NT2/D1 (cell line): ENCODE results near the gene CNMD.
"Not testable (repeated sequence)": the region's sequence is repeated elsewhere in the genome, so short reads cannot be mapped to it uniquely, and the experiment has no call there.

ENCODE experiments used
- DNase-seq: peaks from one replicate; pipeline ENCODE4 v3.0.0-alpha.2; 2011; ENCODE audit warnings: low read depth, low spot score
- H3K27me3 ChIP-seq: 2 replicates; pipeline ENCODE4 v1.6.0; 2011; ENCODE audit warnings: mild to moderate bottlenecking; ENCODE audit not compliant: insufficient read length, insufficient read depth
- H3K36me3 ChIP-seq: 2 replicates; pipeline ENCODE4 v1.6.1; 2011; ENCODE audit warnings: mild to moderate bottlenecking, low read length, mixed read lengths; ENCODE audit not compliant: insufficient read depth, insufficient read length
- H3K4me1 ChIP-seq: 2 replicates; pipeline ENCODE4 v1.5.1; 2011; ENCODE audit not compliant: insufficient read depth, insufficient read length
- H3K4me3 ChIP-seq: 2 replicates; pipeline ENCODE4 v1.5.1; 2011; ENCODE audit warnings: low read depth; ENCODE audit not compliant: insufficient read length
- H3K9ac ChIP-seq: 2 replicates; pipeline ENCODE4 v1.6.0; 2011; ENCODE audit warnings: low read depth; ENCODE audit not compliant: insufficient read length
- H3K9me3 ChIP-seq: 2 replicates; pipeline ENCODE4 v1.5.1; 2011; ENCODE audit warnings: mild to moderate bottlenecking, low read length; ENCODE audit not compliant: insufficient read depth
- SUZ12 ChIP-seq: IDR thresholded peaks from 2 replicates; pipeline ENCODE4 v1.6.1; 2011; ENCODE audit not compliant: insufficient read length, insufficient read depth; ENCODE audit errors: extremely low read depth
- YY1 ChIP-seq: IDR thresholded peaks from 2 replicates; pipeline ENCODE4 v1.6.1; 2011; ENCODE audit not compliant: insufficient read length, insufficient read depth
- ZNF274 ChIP-seq: IDR thresholded peaks from 2 replicates; pipeline ENCODE4 v1.6.1; 2011; ENCODE audit warnings: mild to moderate bottlenecking, low read depth, low read length

CNMD gene

GRCh38 chr13:52711286-52711685 is 28.3 kb downstream of the CNMD start:
- no peak for DNase-seq

DNA sequence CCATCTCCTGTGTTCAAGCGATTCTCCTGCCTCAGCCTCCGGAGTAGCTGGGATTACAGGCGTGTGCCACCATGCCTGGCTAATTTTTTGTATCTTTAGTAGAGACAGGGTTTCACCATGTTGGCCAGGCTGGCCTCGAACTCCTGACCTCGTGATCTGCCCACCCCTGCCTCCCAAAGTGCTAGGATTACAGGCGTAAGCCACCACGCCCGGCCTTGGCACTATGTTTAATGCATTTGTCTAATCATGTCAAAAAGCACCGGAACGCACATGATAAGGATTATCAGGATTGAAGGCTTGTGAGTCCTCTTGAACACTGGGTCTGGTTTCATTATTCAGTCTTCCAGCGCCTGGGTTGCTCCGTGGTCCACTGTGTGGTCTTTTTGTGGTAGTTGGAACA is 31.4 kb downstream of the CNMD start:
- not testable (repeated sequence) for H3K27me3 ChIP-seq, H3K4me3 ChIP-seq, H3K9me3 ChIP-seq, H3K9ac ChIP-seq, H3K4me1 ChIP-seq, H3K36me3 ChIP-seq, DNase-seq

More at GRCh38 chr13:52711286-52711685, 28.3 kb downstream of the CNMD start:
- Histone ChIP-seq H3K27me3 (no peaks in the 10 kb centered on the region), H3K4me1 (no peaks in the 10 kb centered on the region), H3K36me3 (no peaks in the 10 kb centered on the region), H3K9me3 (no peaks in the 10 kb centered on the region), H3K4me3 (no peak overlapping the region), H3K9ac (no peak overlapping the region)
- TF ChIP-seq YY1 = no peak
- no peak for TF ChIP-seq ZNF274
- TF ChIP-seq SUZ12 = no peak

- H3K9me3 ChIP-seq = no peaks in the 10 kb centered on the region
- no peak overlapping the region for H3K9ac ChIP-seq
- no peaks in the 10 kb centered on the region for H3K36me3 ChIP-seq
- DNase-seq = no peak
- no peak overlapping the region for H3K4me3 ChIP-seq
- no peaks in the 10 kb centered on the region for H3K27me3 ChIP-seq
- H3K4me1 ChIP-seq = no peaks in the 10 kb centered on the region
- TF ChIP-seq SUZ12 (no peak), YY1 (no peak), ZNF274 (no peak)
Observed at GRCh38 chr13:52707375-52707774, 32.2 kb downstream of the CNMD start.

GRCh38 chr13:52706081-52706480 is 33.5 kb downstream of the CNMD start:
- DNase-seq = no peak
- no peaks in the 10 kb centered on the region for H3K27me3 ChIP-seq
- H3K36me3 ChIP-seq = no peaks in the 10 kb centered on the region
- TF ChIP-seq YY1 (no peak), ZNF274 (no peak), SUZ12 (no peak)
- H3K4me1 ChIP-seq = no peaks in the 10 kb centered on the region
- H3K9me3 ChIP-seq = no peaks in the 10 kb centered on the region
- H3K4me3 ChIP-seq = no peak overlapping the region
- H3K9ac ChIP-seq = no peak overlapping the region

DNA sequence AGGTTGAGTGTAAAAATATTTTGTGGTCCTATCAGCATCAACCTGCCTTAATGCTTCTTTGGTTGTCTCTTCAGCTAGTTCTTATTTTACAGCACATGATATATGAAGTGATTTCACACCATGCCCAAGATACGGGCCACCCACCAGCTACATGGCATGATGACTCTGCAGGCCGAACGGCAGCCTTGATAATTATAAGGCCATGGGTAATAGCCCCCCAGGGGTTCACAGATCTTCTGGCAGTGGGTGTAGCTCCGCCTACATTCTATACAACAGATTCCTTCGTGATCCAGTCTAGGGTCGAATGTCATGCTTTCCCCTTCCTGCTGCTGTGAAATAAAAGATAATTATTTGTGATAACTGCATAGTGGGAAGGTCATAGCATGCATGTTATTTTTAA is 36.1 kb downstream of the CNMD start:
- Histone ChIP-seq H3K9me3 (no peaks in the 10 kb centered on the region), H3K9ac (no peak overlapping the region), H3K36me3 (no peaks in the 10 kb centered on the region), H3K27me3 (no peaks in the 10 kb centered on the region), H3K4me3 (no peak overlapping the region), H3K4me1 (no peaks in the 10 kb centered on the region)
- no peak for DNase-seq
- TF ChIP-seq YY1 (no peak), ZNF274 (no peak), SUZ12 (no peak)

- Histone ChIP-seq H3K4me3 (no peak overlapping the region), H3K27me3 (no peaks in the 10 kb centered on the region), H3K9ac (no peak overlapping the region), H3K4me1 (no peaks in the 10 kb centered on the region), H3K9me3 (no peaks in the 10 kb centered on the region), H3K36me3 (no peaks in the 10 kb centered on the region)
- no peak for TF ChIP-seq SUZ12
- no peak for DNase-seq
Observed at GRCh38 chr13:52701728-52702465, 37.7 kb downstream of the CNMD start.

DNA sequence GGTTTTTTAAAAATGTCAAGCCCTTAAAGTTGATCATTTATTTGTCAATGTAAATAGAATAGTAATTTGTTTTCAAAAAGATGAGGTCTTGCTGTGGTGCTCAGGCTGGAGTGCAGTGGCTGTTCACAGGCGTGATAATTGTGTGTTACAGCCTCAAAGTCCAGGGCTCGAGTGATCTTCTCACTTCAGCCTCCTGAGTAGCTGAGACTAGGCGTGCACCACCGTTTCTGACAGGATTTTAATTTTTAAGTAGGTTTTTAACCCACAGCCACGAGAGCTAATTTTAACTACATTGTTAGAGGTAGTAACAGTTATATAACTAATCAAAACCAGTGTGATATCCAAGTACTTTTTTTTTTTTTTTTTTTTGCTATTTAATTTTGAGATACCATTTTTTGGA is 43.1 kb downstream of the CNMD start:
- H3K9me3 ChIP-seq = no peaks in the 10 kb centered on the region
- H3K4me1 ChIP-seq = no peaks in the 10 kb centered on the region
- no peak overlapping the region for H3K9ac ChIP-seq
- no peaks in the 10 kb centered on the region for H3K36me3 ChIP-seq
- DNase-seq = no peak
- H3K27me3 ChIP-seq = no peaks in the 10 kb centered on the region
- TF ChIP-seq ZNF274 (no peak), YY1 (no peak), SUZ12 (no peak)
- no peak overlapping the region for H3K4me3 ChIP-seq

- Histone ChIP-seq H3K9me3 (no peaks in the 10 kb centered on the region), H3K4me1 (no peaks in the 10 kb centered on the region), H3K4me3 (no peak overlapping the region), H3K27me3 (no peaks in the 10 kb centered on the region), H3K9ac (no peak overlapping the region), H3K36me3 (no peaks in the 10 kb centered on the region)
- no peak for DNase-seq
- TF ChIP-seq SUZ12 = no peak
- no peak for TF ChIP-seq YY1
- no peak for TF ChIP-seq ZNF274
Observed at GRCh38 chr13:52695856-52696255, 43.8 kb downstream of the CNMD start.
